Esophagus muscularis mucosa (tissue), 4 donors: Measurements from ENCODE around the gene SMIM35.

ENCODE experiments used
- CTCF ChIP-seq, 3 experiments: fragments of 200-600 bp in 2 of 3; fragments of 450-650 bp in 1 of 3; sonication (generic) in 2 of 3; IDR thresholded peaks; one replicate each; pipeline ENCODE4 v1.5.1; 2017 to 2019; ENCODE audit warnings: antibody characterized with exemption in 3 of 3, mild to moderate bottlenecking in 2 of 3, moderate library complexity in 1 of 3
- EP300 ChIP-seq: sonication (generic); formaldehyde crosslinking; IDR thresholded peaks from one replicate; pipeline ENCODE4 v1.6.1; 2017; ENCODE audit warnings: antibody characterized with exemption
- POLR2A ChIP-seq: fragments of 450-650 bp; IDR thresholded peaks from one replicate; pipeline ENCODE4 v1.6.1; 2017; ENCODE audit warnings: antibody characterized with exemption, moderate library complexity, mild to moderate bottlenecking, low read depth
- POLR2AphosphoS5 ChIP-seq, 2 donors: sonication (generic); formaldehyde crosslinking; IDR thresholded peaks; one replicate each; pipeline ENCODE4 v1.6.1; 2017; ENCODE audit warnings: antibody characterized with exemption in 2 of 2

DNA sequence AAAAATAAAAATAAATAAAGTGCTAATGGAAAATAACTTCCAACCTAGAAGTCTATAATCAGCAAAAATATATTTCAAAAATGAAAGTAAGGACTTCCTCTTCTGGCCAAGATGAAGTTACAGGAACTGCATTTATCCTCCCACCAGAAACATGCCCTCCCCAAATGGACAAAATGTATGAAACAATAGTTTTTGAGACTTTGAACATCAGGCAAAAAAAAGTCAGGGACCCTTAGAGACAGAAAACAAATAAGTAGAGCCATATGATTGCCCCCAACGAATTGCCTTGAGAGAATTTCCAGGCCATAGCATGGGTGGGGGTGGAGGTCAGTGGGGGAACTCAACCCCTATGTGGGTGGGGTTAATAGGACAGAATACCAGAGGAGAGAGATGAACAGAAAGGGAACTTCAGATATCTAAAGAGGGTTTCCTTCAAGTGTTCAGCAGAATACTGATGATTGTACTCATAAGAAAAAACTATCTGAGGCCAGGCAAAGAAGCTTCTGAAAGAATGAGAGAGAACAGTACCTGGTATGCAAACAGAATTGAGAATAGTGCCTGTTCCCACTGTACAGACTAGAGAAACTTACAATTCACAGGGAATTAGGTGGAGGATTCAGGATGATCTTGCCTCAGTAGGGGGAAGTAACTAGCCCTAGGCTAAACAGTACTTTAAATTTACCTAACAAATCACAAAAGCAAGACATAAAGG is 127.2 kb downstream of the SMIM35 start:
- TF ChIP-seq CTCF (IDR thresholded peaks at IDR 0.05) (no peak), EP300 (no peak), POLR2A (no peak), POLR2AphosphoS5 (IDR thresholded peaks at IDR 0.05) (no peak)
